GM12878 (cell line): ENCODE results near the gene COL8A2.

Experiments
- CBX5 ChIP-seq: sonication (generic); IDR thresholded peaks from 2 replicates; pipeline ENCODE4 v1.6.1; 2016; ENCODE audit warnings: low read depth, moderate library complexity, mild to moderate bottlenecking, inconsistent platforms
- CHD2 ChIP-seq: IDR thresholded peaks from 2 replicates; pipeline ENCODE4 v1.6.1; 2011; ENCODE audit warnings: low read depth, low read length, improper control_type of control experiment, borderline replicate concordance
- TCF12 ChIP-seq: IDR thresholded peaks from 2 replicates; pipeline ENCODE4 v1.6.1; 2011; ENCODE audit warnings: low read depth, mild to moderate bottlenecking, low read length
- TF ChIP-seq, protein P1 (sequence below), 3 experiments: IDR thresholded peaks in 2 of 3; conservative IDR thresholded peaks in 1 of 3; 2 replicates each; pipeline ENCODE4 v1.5.1; 2011; ENCODE audit warnings: low read depth in 3 of 3, low read length in 3 of 3, mild to moderate bottlenecking in 3 of 3, control low read depth in 2 of 3, moderate library complexity in 2 of 3, inconsistent platforms in 1 of 3, mixed read lengths in 1 of 3; ENCODE audit not compliant: control insufficient read depth in 2 of 3, insufficient read depth in 1 of 3; ENCODE audit errors: extremely low read depth in 1 of 3

DNA sequence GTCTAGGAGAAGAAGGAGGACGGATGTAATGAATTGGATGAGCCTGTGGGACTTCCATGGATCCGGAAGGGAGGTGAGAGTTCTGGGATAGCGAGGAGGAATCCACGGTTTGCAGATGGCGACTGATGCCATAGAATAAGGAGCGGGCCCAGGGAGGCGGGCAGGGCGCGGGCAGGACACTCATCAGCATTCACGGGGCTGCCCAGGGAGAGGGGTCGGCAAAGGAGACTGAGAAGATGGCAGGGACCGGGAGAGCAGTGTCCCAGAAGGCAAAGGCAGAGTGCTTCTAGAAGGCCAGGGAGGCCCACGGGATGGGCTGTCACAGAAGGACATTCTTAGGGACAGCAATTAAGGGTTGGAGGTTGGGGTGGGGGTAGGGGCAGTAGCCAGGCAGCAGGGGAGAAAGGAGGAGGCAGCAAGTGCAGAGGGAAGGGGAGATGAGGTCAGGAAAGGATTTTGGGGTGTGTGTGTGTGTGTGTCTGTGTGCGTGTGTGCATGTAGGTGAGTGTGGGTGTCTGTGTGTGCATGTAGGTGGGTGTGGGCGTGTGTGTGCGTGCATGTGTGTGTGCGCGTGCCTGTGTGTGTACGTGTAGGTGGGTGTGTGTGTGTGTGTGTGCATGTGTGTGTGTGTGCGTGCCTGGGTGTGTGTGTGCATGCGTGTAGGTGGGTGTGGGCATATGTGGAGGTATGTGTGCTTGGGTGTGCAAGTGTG is 1.1 kb upstream of the COL8A2 start:
- TF ChIP-seq, protein P1, sequence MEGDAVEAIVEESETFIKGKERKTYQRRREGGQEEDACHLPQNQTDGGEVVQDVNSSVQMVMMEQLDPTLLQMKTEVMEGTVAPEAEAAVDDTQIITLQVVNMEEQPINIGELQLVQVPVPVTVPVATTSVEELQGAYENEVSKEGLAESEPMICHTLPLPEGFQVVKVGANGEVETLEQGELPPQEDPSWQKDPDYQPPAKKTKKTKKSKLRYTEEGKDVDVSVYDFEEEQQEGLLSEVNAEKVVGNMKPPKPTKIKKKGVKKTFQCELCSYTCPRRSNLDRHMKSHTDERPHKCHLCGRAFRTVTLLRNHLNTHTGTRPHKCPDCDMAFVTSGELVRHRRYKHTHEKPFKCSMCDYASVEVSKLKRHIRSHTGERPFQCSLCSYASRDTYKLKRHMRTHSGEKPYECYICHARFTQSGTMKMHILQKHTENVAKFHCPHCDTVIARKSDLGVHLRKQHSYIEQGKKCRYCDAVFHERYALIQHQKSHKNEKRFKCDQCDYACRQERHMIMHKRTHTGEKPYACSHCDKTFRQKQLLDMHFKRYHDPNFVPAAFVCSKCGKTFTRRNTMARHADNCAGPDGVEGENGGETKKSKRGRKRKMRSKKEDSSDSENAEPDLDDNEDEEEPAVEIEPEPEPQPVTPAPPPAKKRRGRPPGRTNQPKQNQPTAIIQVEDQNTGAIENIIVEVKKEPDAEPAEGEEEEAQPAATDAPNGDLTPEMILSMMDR (IDR thresholded peaks at IDR 0.05 in 2 of 3, conservative IDR thresholded peaks at IDR 0.05 in 1 of 3; ENCODE audit: control insufficient read depth in 2 of 3, extremely low read depth in 1 of 3, insufficient read depth in 1 of 3, low read depth in 3 of 3, low read length in 3 of 3): no peak
- TF ChIP-seq CHD2: no peak
- TF ChIP-seq CBX5: no peak
- no peak for TF ChIP-seq TCF12
